Measurements from ENCODE around the gene EBF4. TPM values are rescaled to one million over a fixed set of nuclear protein-coding genes. Genes with fewer than 3 reads are reported as not detected.

EBF4 gene
- total and polyA plus RNA-seq, 12 donors: 2.0 to 8.0 (median 3.7) TPM

DNA sequence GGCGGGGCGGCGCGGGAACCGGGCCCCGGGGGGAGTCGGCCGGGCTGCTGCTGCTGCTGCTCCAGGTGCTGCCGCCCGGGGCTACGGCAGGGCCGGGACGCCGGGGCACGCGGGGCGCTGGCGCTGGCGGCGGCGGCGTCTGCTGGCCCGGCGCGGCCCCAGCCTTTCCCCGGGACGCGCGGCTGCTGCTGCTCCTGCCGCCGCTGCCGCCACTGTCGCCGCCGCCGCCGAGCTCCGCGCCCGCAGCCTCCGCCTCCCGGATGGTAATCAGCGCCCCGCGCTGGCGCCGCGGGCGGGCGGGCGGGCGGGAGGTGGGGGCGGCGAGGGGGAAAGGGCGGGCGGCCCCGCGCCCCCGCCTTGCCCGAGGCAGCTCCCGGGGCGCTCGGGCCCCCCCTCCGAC is 306 bp downstream of the EBF4 start:
- intact Hi-C loops (cut with DNase I): loop anchor here in 2 of 10 donors (5.0 to 10.0 kb wide), 3 partner anchors 44 to 162 kb away; partner anchors contain the start of genes PCED1A (in 1 of the 2) and VPS16 (in 1 of the 2)
- Histone ChIP-seq H3K27ac (peak overlapping the region in 2 of 10 donors; percentile 64 to 65), H3K27me3 (peaks cover 0 to 73% (median 14%) of the 10 kb centered on the region in 7 donors), H3K9me3 (no peaks in the 10 kb centered on the region), H3K4me3 (peak overlapping the region in 9 of 10 donors; percentile 38 to 64 (median 51)), H3K4me1 (peaks cover 0 to 23% (median 4%) of the 10 kb centered on the region in 9 donors), H3K36me3 (no peaks in the 10 kb centered on the region)
- ATAC-seq (no peak), DNase-seq (no peak)
- TF ChIP-seq, protein P1, sequence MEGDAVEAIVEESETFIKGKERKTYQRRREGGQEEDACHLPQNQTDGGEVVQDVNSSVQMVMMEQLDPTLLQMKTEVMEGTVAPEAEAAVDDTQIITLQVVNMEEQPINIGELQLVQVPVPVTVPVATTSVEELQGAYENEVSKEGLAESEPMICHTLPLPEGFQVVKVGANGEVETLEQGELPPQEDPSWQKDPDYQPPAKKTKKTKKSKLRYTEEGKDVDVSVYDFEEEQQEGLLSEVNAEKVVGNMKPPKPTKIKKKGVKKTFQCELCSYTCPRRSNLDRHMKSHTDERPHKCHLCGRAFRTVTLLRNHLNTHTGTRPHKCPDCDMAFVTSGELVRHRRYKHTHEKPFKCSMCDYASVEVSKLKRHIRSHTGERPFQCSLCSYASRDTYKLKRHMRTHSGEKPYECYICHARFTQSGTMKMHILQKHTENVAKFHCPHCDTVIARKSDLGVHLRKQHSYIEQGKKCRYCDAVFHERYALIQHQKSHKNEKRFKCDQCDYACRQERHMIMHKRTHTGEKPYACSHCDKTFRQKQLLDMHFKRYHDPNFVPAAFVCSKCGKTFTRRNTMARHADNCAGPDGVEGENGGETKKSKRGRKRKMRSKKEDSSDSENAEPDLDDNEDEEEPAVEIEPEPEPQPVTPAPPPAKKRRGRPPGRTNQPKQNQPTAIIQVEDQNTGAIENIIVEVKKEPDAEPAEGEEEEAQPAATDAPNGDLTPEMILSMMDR (IDR thresholded peaks at IDR 0.05): no peak
- 0 to 1% methylated on average over 39 to 61 of the region's 64 CpGs for WGBS, 2 donors

GRCh38 chr20:2693286-2694007 is 867 bp downstream of the EBF4 start:
- no peaks in the 10 kb centered on the region for H3K36me3 ChIP-seq
- peaks cover 0 to 18% (median 4%) of the 10 kb centered on the region in 9 donors for H3K4me1 ChIP-seq
- intact Hi-C loops (cut with DNase I): loop anchor here in 2 of 10 donors (5.0 to 10.0 kb wide), 3 partner anchors 44 to 161 kb away; partner anchors contain the start of genes PCED1A (in 1 of the 2) and VPS16 (in 1 of the 2)
- peak overlapping the region in 5 of 10 donors; percentile 20 to 65 (median 52) for H3K27ac ChIP-seq
- TF ChIP-seq, protein P1 (IDR thresholded peaks at IDR 0.05): peak in 1 of 9 donors; percentile 18
- peak overlapping the region; percentile 14 to 64 (median 50) for H3K4me3 ChIP-seq
- DNase-seq (peak; percentile 12 to 49), ATAC-seq (peak; percentile 7 to 59 (median 42))
- no peaks in the 10 kb centered on the region for H3K9me3 ChIP-seq
- H3K27me3 ChIP-seq: peaks cover 0 to 67% (median 14%) of the 10 kb centered on the region in 7 donors
- 2 to 3% methylated on average over 70 to 89 of the region's 89 CpGs for WGBS, 2 donors

DNA sequence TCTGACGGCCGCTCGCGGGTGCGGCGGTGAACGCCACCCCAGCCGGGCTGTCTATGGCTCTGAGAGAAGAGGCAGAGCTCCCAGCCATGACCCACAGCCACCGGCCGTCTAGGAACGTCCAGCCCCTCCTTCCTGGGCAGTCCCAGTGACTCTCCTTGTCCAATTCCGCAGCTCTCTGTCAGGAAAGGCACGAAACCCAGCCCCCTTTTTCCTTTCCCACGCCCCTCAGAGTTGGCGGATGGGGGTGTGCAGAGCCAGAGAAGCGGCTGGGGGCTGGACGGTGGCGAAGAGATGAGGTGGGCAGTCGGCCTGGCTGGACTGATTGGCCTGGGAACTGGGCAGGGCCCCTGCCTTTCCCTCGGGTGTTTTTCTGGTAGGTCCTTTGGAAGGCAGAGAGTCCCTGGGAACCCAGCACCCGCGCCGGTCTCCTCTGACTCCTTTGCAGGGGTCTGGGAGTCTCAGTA is 1.5 kb downstream of the EBF4 start:
- peak overlapping the region in 2 of 10 donors; percentile 52 to 64 for H3K27ac ChIP-seq
- TF ChIP-seq, protein P1 (IDR thresholded peaks at IDR 0.05): no peak
- intact Hi-C loops (cut with DNase I): loop anchor here in 2 of 10 donors (5.0 to 10.0 kb wide), 3 partner anchors 43 to 161 kb away; partner anchors contain the start of genes PCED1A (in 1 of the 2) and VPS16 (in 1 of the 2)
- 23 to 29% methylated on average over 20 to 23 of the region's 23 CpGs for WGBS, 2 donors
- peaks cover 0 to 18% (median 4%) of the 10 kb centered on the region in 9 donors for H3K4me1 ChIP-seq
- H3K4me3 ChIP-seq: peak overlapping the region in 9 of 10 donors; percentile 38 to 64 (median 51)
- ATAC-seq (peak in 5 of 8 donors; percentile 9 to 73 (median 15)), DNase-seq (peak in 1 of 2 donors; percentile 11)
- no peaks in the 10 kb centered on the region for H3K36me3 ChIP-seq
- H3K27me3 ChIP-seq: peaks cover 0 to 67% (median 14%) of the 10 kb centered on the region in 7 donors
- H3K9me3 ChIP-seq: no peaks in the 10 kb centered on the region

- intact Hi-C loops (cut with DNase I): loop anchor here in 2 of 10 donors (5.0 to 10.0 kb wide), 3 partner anchors 43 to 160 kb away; partner anchors contain the start of genes PCED1A (in 1 of the 2) and VPS16 (in 1 of the 2)
- WGBS, 2 donors: 67 to 80% methylated on average over 13 of the region's 13 CpGs
- H3K9me3 ChIP-seq: no peaks in the 10 kb centered on the region
- peaks cover 0 to 18% (median 4%) of the 10 kb centered on the region in 9 donors for H3K4me1 ChIP-seq
- H3K27ac ChIP-seq: no peak overlapping the region
- TF ChIP-seq, protein P1 (IDR thresholded peaks at IDR 0.05): no peak
- no peak overlapping the region for H3K4me3 ChIP-seq
- ATAC-seq (no peak), DNase-seq (no peak)
- no peaks in the 10 kb centered on the region for H3K36me3 ChIP-seq
- peaks cover 0 to 66% (median 14%) of the 10 kb centered on the region in 7 donors for H3K27me3 ChIP-seq
Observed at GRCh38 chr20:2694519-2694918, 1.9 kb downstream of the EBF4 start.

Data from heart right ventricle (tissue), 16 donors.